Effector CD4-positive, alpha-beta T cell (primary cell): Measurements from ENCODE around the gene STARD13.
"Not testable (repeated sequence)": the region's sequence is repeated elsewhere in the genome, so short reads cannot be mapped to it uniquely, and the experiment has no call there.

Experiments
- DNase-seq: peaks from one replicate; pipeline ENCODE4 v3.0.0-alpha.2; 2020

The STARD13 gene

GRCh38 chr13:33249894-33250293, 35.7 kb downstream of the STARD13 start:
- DNase-seq: no peak

DNA sequence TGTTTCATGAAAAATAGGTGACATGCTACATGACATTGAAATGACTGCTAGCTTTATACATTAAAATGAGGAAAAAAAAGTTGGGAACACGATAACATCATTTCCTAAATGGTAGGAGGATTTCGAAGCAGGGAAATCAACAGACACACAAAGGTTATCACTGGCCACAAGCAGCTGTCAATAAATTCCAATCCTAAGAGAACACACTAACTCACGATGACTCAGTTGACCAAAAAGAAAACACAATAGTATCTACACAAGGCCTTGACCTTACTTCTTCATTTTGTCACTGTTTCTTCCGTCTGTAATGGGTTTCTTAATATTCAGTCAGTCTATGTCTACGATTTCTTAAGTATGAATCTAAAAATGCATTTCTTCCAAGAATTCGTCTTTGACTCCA, 36.5 kb downstream of the STARD13 start:
- no peak for DNase-seq

- DNase-seq: no peak
Measured at GRCh38 chr13:33245505-33246158, 39.9 kb downstream of the STARD13 start.

- DNase-seq: no peak
Measured at GRCh38 chr13:33244907-33245287, 40.7 kb downstream of the STARD13 start.

GRCh38 chr13:33244210-33244906, 41.2 kb downstream of the STARD13 start:
- DNase-seq: no peak

DNA sequence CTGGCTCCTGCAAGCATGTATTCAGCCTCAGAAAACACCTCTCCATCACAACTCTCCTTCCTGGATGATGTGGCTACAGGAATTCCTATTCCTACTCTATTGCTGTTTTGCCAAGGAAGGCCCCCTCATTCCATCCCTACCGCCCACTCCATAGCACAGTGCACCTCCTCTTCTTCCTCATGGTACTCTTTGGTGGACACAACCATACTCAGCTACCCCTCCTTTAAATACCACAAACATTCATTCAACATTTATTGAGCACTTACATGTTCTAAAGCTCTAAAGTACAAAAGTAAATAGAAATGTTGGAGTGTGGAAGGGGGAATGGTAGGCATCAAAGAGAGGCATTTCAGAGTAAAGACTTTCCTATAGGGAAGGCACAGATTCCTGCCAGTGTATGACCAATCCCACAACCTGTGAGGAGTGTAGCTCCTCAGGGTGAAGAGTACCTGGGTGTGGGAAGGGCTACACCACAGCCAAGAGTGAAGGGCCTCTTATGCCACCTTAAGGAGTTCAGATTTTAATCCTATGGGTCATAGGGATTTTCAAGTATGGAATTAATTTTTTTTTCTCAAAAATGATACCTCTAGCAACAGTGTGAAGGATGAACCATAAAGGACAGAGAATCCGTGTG, 42.5 kb downstream of the STARD13 start:
- no peak for DNase-seq

- DNase-seq: not testable (repeated sequence)
Measured at GRCh38 chr13:33242372-33242771, 43.2 kb downstream of the STARD13 start.

DNA sequence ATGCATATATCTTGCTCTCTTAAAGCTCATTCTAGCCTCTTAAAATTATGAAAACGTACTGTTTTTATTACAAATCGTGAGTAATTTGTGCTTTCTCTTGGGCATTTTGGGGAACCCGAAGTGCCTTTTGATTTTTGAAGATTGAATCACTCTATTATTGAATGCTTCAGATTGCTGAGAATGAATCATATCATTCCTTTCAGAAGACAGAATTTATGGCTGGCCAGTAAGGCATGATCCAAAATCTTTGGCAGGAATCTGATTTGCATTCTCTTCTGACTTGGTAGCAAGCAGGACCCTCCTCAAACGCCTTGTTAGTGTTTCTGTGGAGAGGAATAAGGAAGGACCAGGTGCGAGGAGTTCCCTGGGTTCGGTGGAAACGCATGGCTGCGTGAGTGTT, 49.5 kb downstream of the STARD13 start:
- no peak for DNase-seq

DNA sequence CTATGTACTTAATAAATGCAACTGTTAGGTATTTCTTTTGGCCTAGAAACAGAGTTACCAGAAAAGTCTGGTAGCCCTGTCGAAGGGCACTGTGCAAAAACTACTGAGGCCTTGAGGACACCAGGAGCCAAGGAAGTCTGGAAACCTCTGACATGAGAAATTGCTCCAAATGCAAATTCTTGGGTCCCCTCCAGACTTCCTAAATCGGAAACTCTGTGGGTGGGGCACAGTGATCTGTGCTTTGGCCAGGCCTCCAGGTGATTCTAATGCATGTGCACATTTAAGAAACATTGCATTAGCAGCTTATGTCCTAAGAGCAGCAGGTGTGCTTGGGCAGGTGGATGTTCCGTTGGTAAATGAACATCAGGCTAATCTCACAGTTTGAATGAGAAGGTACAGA, 50.0 kb downstream of the STARD13 start:
- no peak for DNase-seq

DNA sequence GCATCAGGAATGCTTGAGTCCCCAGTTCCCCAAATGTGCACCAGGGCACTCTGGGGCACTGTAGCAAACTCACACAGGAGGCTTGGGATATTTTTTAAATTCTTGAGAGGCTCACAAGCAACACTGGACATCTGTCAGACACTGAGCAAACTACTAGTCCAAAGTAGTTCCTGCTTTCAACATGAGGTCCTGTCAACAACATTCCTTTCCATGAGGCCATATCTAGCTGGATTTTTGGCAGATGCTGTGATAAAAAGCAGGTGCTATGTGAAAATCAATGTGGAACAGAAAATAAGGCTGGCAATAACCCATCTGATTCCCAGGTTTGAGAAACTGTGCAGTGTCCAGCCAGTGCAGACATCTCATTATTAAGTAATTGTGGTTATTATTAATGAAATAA, 50.5 kb downstream of the STARD13 start:
- no peak for DNase-seq

DNA sequence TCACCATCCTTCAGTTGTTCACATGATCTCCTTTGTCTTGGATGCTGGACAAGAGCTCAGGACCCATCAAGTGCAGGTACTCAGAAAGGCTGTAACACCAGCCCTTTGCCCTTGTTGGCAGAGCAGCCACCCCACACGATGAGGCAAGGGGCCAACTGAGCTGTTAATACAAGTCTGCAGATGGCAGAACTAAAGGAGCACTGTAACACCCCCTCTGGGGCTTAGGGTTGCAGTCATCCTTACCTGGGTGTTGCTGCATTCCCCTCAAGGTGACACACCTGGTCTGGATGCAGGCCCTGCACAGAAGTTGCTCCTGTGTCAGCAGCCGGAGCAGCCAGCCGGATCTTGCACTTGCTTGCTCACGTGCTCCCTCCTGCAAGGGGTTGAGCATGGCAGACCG, 52.0 kb downstream of the STARD13 start:
- DNase-seq: no peak

GRCh38 chr13:33232883-33233282, 52.7 kb downstream of the STARD13 start:
- DNase-seq: no peak

- no peak for DNase-seq
Measured at GRCh38 chr13:33231339-33231738, 54.2 kb downstream of the STARD13 start.

DNA sequence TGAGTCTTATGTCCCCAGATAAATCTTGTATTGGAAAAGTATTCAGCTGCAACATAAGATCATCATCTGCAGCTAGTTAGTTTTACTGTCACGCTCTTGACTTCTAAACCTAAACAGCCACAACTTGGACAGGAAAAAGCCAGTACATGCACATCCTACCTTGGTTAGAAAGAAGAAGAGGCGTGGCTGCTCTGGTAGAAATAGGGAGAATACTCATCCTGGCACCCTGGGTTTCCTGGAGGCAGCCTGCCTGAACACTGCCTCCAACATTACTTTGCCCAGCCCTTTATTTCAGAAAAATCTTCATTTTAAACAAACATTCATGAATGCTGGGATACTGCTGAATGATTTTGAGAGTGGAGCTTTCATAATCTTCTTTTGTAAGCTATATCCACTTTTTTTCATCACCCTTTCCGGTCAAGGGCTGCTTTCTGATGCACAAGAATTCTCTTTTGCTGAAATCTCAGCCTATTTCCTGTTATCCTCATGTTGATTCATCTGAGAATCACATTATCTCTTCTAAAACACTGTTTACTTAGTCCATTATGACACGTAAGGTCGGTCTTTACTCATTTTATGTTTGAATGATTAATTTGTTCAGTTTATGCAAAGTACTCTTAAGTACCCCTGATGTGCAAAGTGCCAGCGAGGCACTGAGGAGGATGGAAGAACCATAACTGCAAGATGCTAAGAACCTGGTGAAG, 55.2 kb downstream of the STARD13 start:
- DNase-seq: no peak

DNA sequence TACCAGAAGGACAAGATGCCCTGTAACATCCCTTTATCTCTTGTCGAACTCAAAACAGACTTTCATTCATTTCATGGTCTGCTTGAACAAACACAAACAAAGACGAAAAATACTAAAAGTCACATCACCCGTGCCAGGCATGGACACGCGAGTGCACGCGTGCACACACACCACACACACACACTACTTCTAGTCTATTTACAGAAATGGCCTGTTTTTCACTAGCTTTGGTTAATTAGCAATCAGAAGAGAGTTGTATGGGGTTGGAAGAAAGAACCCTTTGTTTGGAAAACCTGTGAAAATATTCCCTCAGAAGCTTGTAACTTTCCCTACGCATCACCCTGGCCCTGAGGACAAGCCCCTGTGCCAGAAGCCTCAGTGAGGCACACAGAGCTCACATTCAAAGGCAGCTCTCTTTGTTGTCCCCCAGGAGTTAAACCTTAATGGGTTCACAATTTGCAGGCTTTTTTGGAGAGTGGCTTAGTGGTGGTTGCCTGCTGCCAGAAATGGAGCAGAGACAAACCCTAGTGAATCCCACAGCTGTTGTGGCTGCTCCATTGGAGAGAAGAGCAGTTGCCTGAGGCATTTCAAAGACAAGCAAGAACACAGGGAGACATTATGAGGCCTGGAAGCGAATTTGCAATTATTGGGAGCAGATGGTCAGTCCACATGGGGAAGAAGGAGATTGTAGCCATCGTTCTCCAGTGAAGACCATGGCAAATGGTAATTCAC, 55.9 kb downstream of the STARD13 start:
- no peak for DNase-seq

GRCh38 chr13:33228648-33229445, 56.7 kb downstream of the STARD13 start:
- no peak for DNase-seq

DNA sequence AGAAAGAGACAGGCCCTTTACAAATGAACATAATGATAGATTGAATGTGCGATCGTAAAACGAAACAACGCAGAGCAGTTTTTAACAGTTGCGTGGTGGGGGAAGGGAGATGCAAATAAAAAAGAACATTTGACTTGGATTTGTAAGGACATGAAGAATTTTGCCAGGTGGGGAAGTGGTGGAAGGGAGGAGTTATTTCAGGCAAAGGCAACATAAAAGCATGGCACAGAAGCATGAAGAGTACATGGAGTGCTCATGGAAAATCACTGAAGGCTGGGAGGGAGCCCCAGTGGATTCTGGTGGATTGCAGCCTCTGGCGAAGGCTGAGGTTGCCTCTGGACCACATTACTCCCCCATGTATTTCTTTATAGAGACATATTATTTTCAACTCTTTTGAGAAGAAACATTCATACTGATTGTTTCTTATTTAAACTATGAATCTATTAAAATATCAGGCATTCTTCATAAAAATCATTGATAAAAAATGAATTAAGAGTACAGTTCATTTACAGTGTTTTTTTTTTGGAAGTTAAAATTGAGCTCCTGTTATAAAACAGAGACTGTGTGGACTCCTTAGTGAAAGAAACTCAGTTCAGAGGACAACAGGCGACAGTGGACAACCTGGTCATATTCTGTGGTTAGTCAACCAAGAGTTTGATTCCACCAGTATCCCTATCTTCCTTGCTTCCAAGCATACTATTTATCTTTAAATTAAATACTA, 57.5 kb downstream of the STARD13 start:
- no peak for DNase-seq

GRCh38 chr13:33224686-33225085, 60.9 kb downstream of the STARD13 start:
- no peak for DNase-seq

- DNase-seq: no peak
Measured at GRCh38 chr13:33224191-33224590, 61.4 kb downstream of the STARD13 start.

- no peak for DNase-seq
Measured at GRCh38 chr13:33219926-33220325, 65.6 kb downstream of the STARD13 start.

DNA sequence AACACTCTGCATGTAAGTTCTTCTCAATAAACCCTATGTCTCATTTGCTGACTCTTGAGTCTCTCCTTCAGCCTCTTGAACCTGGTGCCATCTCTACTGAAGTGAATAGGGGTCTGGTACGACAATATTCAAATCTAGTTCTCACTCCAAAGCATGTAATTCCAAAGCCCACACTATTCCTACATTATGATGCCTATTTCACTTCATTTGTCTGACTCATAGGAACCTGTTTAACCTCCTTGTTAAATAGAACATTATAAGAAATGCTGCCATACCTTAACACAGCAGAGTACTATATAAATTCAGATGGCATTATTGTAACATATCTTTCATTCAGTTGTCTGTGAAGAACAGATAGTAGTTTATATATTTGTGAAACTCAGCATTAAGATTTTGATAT, 67.1 kb downstream of the STARD13 start:
- DNase-seq: no peak
